ENCODE measurements around the gene UTF1. TPM values are rescaled to one million over a fixed set of nuclear protein-coding genes. Genes with fewer than 3 reads are reported as not detected.

The UTF1 gene
- total and polyA plus RNA-seq, 2 experiments from 2014 or later: not detected

GRCh38 chr10:133266056-133266795 is 36.2 kb downstream of the UTF1 start:
- Histone ChIP-seq H3K4me1 (ENCODE audit: low read depth) (peaks cover 1% of the 10 kb centered on the region), H3K9me3 (ENCODE audit: low read depth) (no peaks in the 10 kb centered on the region), H3K36me3 (no peaks in the 10 kb centered on the region), H3K27ac (no peak overlapping the region), H3K27me3 (no peaks in the 10 kb centered on the region), H3K4me3 (no peak overlapping the region)
- DNase-seq (ENCODE audit: low read depth in 1 of 2, low spot score in 1 of 2): no peak
- no peak for TF ChIP-seq CTCF (IDR thresholded peaks at IDR 0.05; ENCODE audit: low read depth, low read length)

DNA sequence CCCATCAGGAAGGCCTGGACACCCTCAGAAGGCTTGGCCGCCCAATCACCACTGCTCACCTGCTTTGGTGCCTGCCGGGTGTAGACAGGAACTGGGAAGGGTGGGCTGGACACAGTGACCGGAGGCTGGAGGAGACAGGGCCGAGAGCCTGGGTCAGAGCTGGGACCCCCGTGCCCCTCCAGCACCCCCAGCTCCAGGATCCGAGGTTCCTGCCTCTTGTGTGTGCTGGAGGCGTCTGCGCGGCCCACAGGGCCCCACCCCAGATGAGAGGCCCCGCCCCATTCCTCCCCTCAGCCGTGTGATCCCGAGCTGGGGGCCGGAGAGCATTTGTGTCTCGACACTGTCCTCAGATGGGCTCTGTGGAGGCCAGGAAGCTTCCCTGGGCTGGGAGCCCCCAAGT is 37.3 kb downstream of the UTF1 start:
- no peak for DNase-seq (ENCODE audit: low read depth in 1 of 2, low spot score in 1 of 2)
- Histone ChIP-seq H3K4me1 (ENCODE audit: low read depth) (no peaks in the 10 kb centered on the region), H3K27me3 (no peaks in the 10 kb centered on the region), H3K36me3 (no peaks in the 10 kb centered on the region), H3K27ac (no peak overlapping the region), H3K4me3 (no peak overlapping the region), H3K9me3 (ENCODE audit: low read depth) (no peaks in the 10 kb centered on the region)
- no peak for TF ChIP-seq CTCF (IDR thresholded peaks at IDR 0.05; ENCODE audit: low read depth, low read length)

GRCh38 chr10:133267829-133268228 is 37.8 kb downstream of the UTF1 start:
- Histone ChIP-seq H3K27ac (no peak overlapping the region), H3K36me3 (no peaks in the 10 kb centered on the region), H3K27me3 (no peaks in the 10 kb centered on the region), H3K9me3 (ENCODE audit: low read depth) (no peaks in the 10 kb centered on the region), H3K4me3 (no peak overlapping the region), H3K4me1 (ENCODE audit: low read depth) (no peaks in the 10 kb centered on the region)
- DNase-seq (ENCODE audit: low read depth in 1 of 2, low spot score in 1 of 2): no peak
- TF ChIP-seq CTCF (IDR thresholded peaks at IDR 0.05; ENCODE audit: low read depth, low read length): no peak

DNA sequence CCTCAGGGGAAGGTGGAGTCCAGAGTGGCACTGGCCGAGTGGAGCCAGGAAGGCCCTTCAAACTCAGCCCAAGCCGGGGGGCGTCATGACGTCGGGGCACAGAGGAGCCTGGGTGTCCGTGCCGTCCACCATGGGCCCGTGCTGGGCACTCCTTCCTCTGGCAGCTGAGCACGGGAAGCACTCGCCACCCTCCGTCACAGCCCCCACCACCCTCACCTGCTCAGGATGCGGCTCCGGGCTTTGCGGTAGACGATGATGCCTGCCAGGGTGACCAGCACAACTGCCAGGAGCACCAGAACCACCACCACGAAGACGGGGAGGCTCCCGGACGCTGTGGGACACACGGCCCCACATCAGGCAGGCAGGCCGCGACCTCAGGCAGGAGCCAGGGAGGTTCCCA is 38.5 kb downstream of the UTF1 start:
- no peaks in the 10 kb centered on the region for H3K36me3 ChIP-seq
- H3K9me3 ChIP-seq (ENCODE audit: low read depth): no peaks in the 10 kb centered on the region
- no peak overlapping the region for H3K27ac ChIP-seq
- H3K27me3 ChIP-seq: no peaks in the 10 kb centered on the region
- DNase-seq (ENCODE audit: low read depth in 1 of 2, low spot score in 1 of 2): no peak
- no peak for TF ChIP-seq CTCF (IDR thresholded peaks at IDR 0.05; ENCODE audit: low read depth, low read length)
- no peaks in the 10 kb centered on the region for H3K4me1 ChIP-seq (ENCODE audit: low read depth)
- no peak overlapping the region for H3K4me3 ChIP-seq

DNA sequence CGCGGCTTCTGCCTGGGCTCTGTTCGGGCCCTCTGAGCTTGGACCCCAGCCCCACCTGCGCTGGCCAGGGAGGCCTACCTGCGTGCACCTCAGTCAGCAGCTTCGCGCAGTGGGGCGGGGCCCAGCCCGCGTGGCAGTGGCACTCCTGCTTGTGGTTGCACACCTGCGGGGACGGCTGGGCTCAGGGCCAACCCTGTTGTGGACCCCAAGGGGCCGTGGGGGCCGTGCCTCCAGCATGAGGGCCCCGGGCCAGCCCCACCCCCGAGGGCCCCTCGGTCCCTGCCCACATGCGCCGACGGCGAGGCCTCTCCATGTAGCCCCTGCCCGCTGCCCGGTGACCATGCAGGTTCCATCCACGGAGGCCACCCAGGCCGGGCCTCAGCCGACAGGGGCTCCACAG is 39.4 kb downstream of the UTF1 start:
- Histone ChIP-seq H3K27ac (no peak overlapping the region), H3K36me3 (no peaks in the 10 kb centered on the region), H3K4me1 (ENCODE audit: low read depth) (no peaks in the 10 kb centered on the region), H3K9me3 (ENCODE audit: low read depth) (no peaks in the 10 kb centered on the region), H3K27me3 (no peaks in the 10 kb centered on the region), H3K4me3 (no peak overlapping the region)
- no peak for TF ChIP-seq CTCF (IDR thresholded peaks at IDR 0.05; ENCODE audit: low read depth, low read length)
- DNase-seq (ENCODE audit: low read depth in 1 of 2, low spot score in 1 of 2): no peak
